ENCODE data around the gene KBTBD12. TPM values are rescaled to one million over a fixed set of nuclear protein-coding genes. Genes with fewer than 3 reads are reported as not detected.

Gene KBTBD12
- total and polyA plus RNA-seq, 10 of the 15 experiments (the other 5 are each of a cell fraction or from before 2014, with no cell fraction given), result 0.01 to 0.11 TPM; not detected in 8

- no peak for TF ChIP-seq SKIL (IDR thresholded peaks at IDR 0.05; ENCODE audit: low read depth, poor library complexity, severe bottlenecking)
- no peak for TF ChIP-seq CREM (IDR thresholded peaks at IDR 0.05; ENCODE audit: low read depth)
These were observed 448 bp upstream of the KBTBD12 start (continued) for GRCh38 chr3:127914584-127914983.

- 48% methylated on average over 10 of the region's 10 CpGs for WGBS (ENCODE audit: insufficient coverage, insufficient replicate concordance, low lambda C conversion rate, missing lambda C conversion rate)
- Histone ChIP-seq H3K36me3 (ENCODE audit: control insufficient read depth in 2 of 2, insufficient read depth in 2 of 2, low read length in 1 of 2) (no peaks in the 10 kb centered on the region), H3K4me1 (ENCODE audit: control insufficient read depth, insufficient read depth, low read length) (no peaks in the 10 kb centered on the region), H3K27me3 (replicated peaks in 1 of 2; ENCODE audit: control insufficient read depth in 2 of 2, insufficient read depth in 2 of 2, low read length in 1 of 2) (no peaks in the 10 kb centered on the region), H4K20me1 (ENCODE audit: control insufficient read depth, insufficient read depth) (no peaks in the 10 kb centered on the region), H3K4me3 (no peak overlapping the region), H3K79me2 (ENCODE audit: control insufficient read depth, insufficient read depth, low read length) (no peaks in the 10 kb centered on the region), H3K4me2 (ENCODE audit: control insufficient read depth, insufficient read depth) (no peak overlapping the region), H2AFZ (ENCODE audit: control insufficient read depth, low read depth, low read length) (no peak overlapping the region), H3K9ac (ENCODE audit: control insufficient read depth, insufficient read depth, low read length) (no peak overlapping the region), H3K27ac (ENCODE audit: control insufficient read depth, insufficient read depth) (no peak overlapping the region), H3K9me3 (replicated peaks; ENCODE audit: control insufficient read depth, insufficient read depth, low read length) (no peaks in the 10 kb centered on the region; the same call in 2 of the 3 replicates)
- ATAC-seq (no peak), FAIRE-seq (no peak), DNase-seq (ENCODE audit: low read depth, low spot score) (no peak)
- intact Hi-C loops (cut with micrococcal nuclease; ENCODE audit: unreplicated experiment), result no loop called here
- in situ Hi-C loops (cut with MboI), result no loop called here
- ChIA-PET RAD21 (ENCODE audit: unreplicated experiment) (no interaction called here), SMC1A (ENCODE audit: uncharacterized antibody, unreplicated experiment) (no interaction called here), CTCF (interaction anchor here (1.2 kb wide), 1 partner anchor 125 kb away, joined by 3 read pairs; no protein-coding TSS in a partner anchor), POLR2A (interaction anchor here (0.6 kb wide), 1 partner anchor 16 kb away, joined by 4 read pairs; no protein-coding TSS in a partner anchor)
- no TSS peak for BruUV-seq (replicated peaks)
- TF ChIP-seq EGR1 (IDR thresholded peaks at IDR 0.05; ENCODE audit: borderline replicate concordance in 1 of 2, low read depth in 2 of 2, low read length in 2 of 2) (no peak), MXI1 (IDR thresholded peaks at IDR 0.05; ENCODE audit: low read depth, low read length) (no peak), EZH2 (IDR thresholded peaks at IDR 0.05; ENCODE audit: borderline replicate concordance, control insufficient read depth, low read depth, low read length) (no peak), IRF4 (IDR thresholded peaks at IDR 0.05; ENCODE audit: low read depth, low read length) (no peak), NKRF (conservative IDR thresholded peaks at IDR 0.05) (no peak), NR2C2 (IDR thresholded peaks at IDR 0.05; ENCODE audit: borderline replicate concordance, control insufficient read depth, insufficient read length, low read depth) (no peak), NFXL1 (IDR thresholded peaks at IDR 0.05; ENCODE audit: borderline replicate concordance) (no peak), SMAD5 (IDR thresholded peaks at IDR 0.05; ENCODE audit: low read depth) (no peak), CBFB (IDR thresholded peaks at IDR 0.05; ENCODE audit: low read depth) (no peak), RELB (IDR thresholded peaks at IDR 0.05; ENCODE audit: low read depth) (no peak), KDM1A (IDR thresholded peaks at IDR 0.05; ENCODE audit: borderline replicate concordance) (no peak), SMC3 (IDR thresholded peaks at IDR 0.05; ENCODE audit: borderline replicate concordance, low read length) (no peak), JUNB (IDR thresholded peaks at IDR 0.05) (no peak), MYB (IDR thresholded peaks at IDR 0.05; ENCODE audit: borderline replicate concordance, low read depth, low read length) (no peak), NFIC (IDR thresholded peaks at IDR 0.05; ENCODE audit: low read depth, low read length) (no peak), HDGF (IDR thresholded peaks at IDR 0.05) (no peak)
These were observed 983 bp downstream of the KBTBD12 start for GRCh38 chr3:127915937-127916493.

All from GM12878 (cell line).